Panc1 (cell line): Measurements from ENCODE around the gene GDI1. TPM values are rescaled to one million over a fixed set of nuclear protein-coding genes. Genes with fewer than 3 reads are reported as not detected.

Source experiments
- ATAC-seq: fragments of 200-7000 bp; cut with Tn5 transposase; 2 replicates; pipeline ENCODE4 v1.9.1; 2020; ENCODE audit warnings: mild to moderate bottlenecking, moderate library complexity
- BruUV-seq: library from RNA; stranded (reverse); fragments of 400-500 nt; replicated peaks from 2 replicates; lab custom pipeline; 2021; lab: Mats Ljungman, UMichigan
- CTCF ChIA-PET: fragments of 300-600 bp; sonication (Branson Sonifier 250); formaldehyde crosslinking; loops from one replicate; lab custom pipeline; 2022; ENCODE audit warnings: antibody characterized with exemption; lab: Charles Lee
- POLR2A ChIA-PET: fragments of 300-600 bp; sonication (Branson Sonifier 250); formaldehyde crosslinking; loops from one replicate; lab custom pipeline; 2022; ENCODE audit warnings: antibody characterized with exemption; lab: Charles Lee
- DNase-seq: peaks from one replicate; pipeline ENCODE4 v3.0.0-alpha.2; 2010; ENCODE audit warnings: low read depth, low spot score
- H3K27ac ChIP-seq: 2 replicates; pipeline ENCODE4 v1.5.1; 2011; ENCODE audit warnings: mild to moderate bottlenecking, low read length, inconsistent platforms
- H3K27me3 ChIP-seq: fragments of 200-500 bp; sonication (Bioruptor generic); 2 replicates; pipeline ENCODE4 v1.6.0; 2014; ENCODE audit warnings: low read length, inconsistent platforms; ENCODE audit not compliant: control insufficient read depth, insufficient read depth
- H3K36me3 ChIP-seq: fragments of 200-500 bp; sonication (Bioruptor generic); 2 replicates; pipeline ENCODE4 v1.5.1; 2014; ENCODE audit warnings: inconsistent platforms, mild to moderate bottlenecking, low read length, moderate library complexity; ENCODE audit not compliant: control insufficient read depth, insufficient read depth
- H3K4me1 ChIP-seq: 2 replicates; pipeline ENCODE4 v1.5.1; 2011; ENCODE audit warnings: inconsistent platforms, mild to moderate bottlenecking, low read length, moderate library complexity; ENCODE audit not compliant: control insufficient read depth, insufficient read depth
- H3K4me3 ChIP-seq, 2 experiments: 2 replicates each; pipeline ENCODE4 v1.5.1; 2011 to 2012; ENCODE audit warnings: low read depth in 2 of 2, low read length in 2 of 2, mild to moderate bottlenecking in 2 of 2, inconsistent platforms in 1 of 2, moderate library complexity in 1 of 2
- H3K9me3 ChIP-seq: fragments of 200-500 bp; sonication (Bioruptor generic); 2 replicates; pipeline ENCODE4 v1.5.1; 2014; ENCODE audit warnings: low read depth, mild to moderate bottlenecking, inconsistent platforms, low read length, moderate library complexity; ENCODE audit not compliant: control insufficient read depth, insufficient read depth
- CTCF ChIP-seq: fragments of 450-650 bp; IDR thresholded peaks from 2 replicates; pipeline ENCODE4 v1.5.1; 2017; ENCODE audit warnings: mild to moderate bottlenecking
- POLR2AphosphoS5 ChIP-seq: IDR thresholded peaks from 2 replicates; pipeline ENCODE4 v1.6.1; 2012; ENCODE audit warnings: mild to moderate bottlenecking, low read depth, low read length, moderate library complexity
- REST ChIP-seq, 2 experiments: IDR thresholded peaks; 2 replicates each; pipeline ENCODE4 v1.6.1; 2011 to 2012; ENCODE audit warnings: low read depth in 2 of 2, control low read depth in 1 of 2, low read length in 1 of 2, mild to moderate bottlenecking in 1 of 2, moderate library complexity in 1 of 2; ENCODE audit not compliant: insufficient read depth in 1 of 2
- SIN3A ChIP-seq: IDR thresholded peaks from 2 replicates; pipeline ENCODE4 v1.6.1; 2012; ENCODE audit warnings: low read depth, mild to moderate bottlenecking, low read length, moderate library complexity, borderline replicate concordance; ENCODE audit not compliant: insufficient read depth
- TCF7L2 ChIP-seq: IDR thresholded peaks from 2 replicates; pipeline ENCODE4 v1.6.1; 2011; ENCODE audit warnings: mild to moderate bottlenecking, low read depth, low read length, inconsistent platforms
- in situ Hi-C: cut with HindIII; loops from 2 replicates; pipeline ENCODE4 v1.10.0; 2016; ENCODE audit warnings: low sequenced_read_pairs, low pct_unique_long_range_greater_than_20kb
- intact Hi-C: fragments of 100-400 bp; cut with micrococcal nuclease; formaldehyde crosslinking; loops from one replicate; pipeline ENCODE4 v1.10.0; 2022; ENCODE audit not compliant: unreplicated experiment
- total RNA-seq: library from RNA; stranded (reverse); gene quantifications from one replicate; pipeline ENCODE4 v1.2.1, GENCODE V29; 2021; ENCODE audit not compliant: unreplicated experiment

GDI1 gene
- total RNA-seq, 1 experiment from 2014 or later, result 317 TPM

- no peaks in the 10 kb centered on the region for H3K27me3 ChIP-seq
- BruUV-seq, result no TSS peak
- ATAC-seq (no peak), DNase-seq (no peak)
- H3K4me3 ChIP-seq, result no peak overlapping the region
- H3K36me3 ChIP-seq, result no peaks in the 10 kb centered on the region
- intact Hi-C loops, result no loop called here
- H3K27ac ChIP-seq, result no peak overlapping the region
- no peaks in the 10 kb centered on the region for H3K9me3 ChIP-seq
- TF ChIP-seq TCF7L2 (no peak), SIN3A (no peak), CTCF (no peak), POLR2AphosphoS5 (no peak), REST (IDR thresholded peaks at IDR 0.05; ENCODE audit: insufficient read depth in 1 of 2, low read depth in 2 of 2, low read length in 1 of 2) (no peak)
- peaks cover 23% of the 10 kb centered on the region for H3K4me1 ChIP-seq
- ChIA-PET CTCF (no interaction called here), POLR2A (no interaction called here)
- in situ Hi-C loops, result no loop called here
Measured at GRCh38 chrX:154483325-154483724, 46.4 kb downstream of the GDI1 start.

- Histone ChIP-seq H3K4me3 (no peak overlapping the region), H3K27ac (no peak overlapping the region)
- CTCF ChIA-PET, result no interaction called here
Measured at GRCh38 chrX:154484255-154485149, 47.5 kb downstream of the GDI1 start.

More at GRCh38 chrX:154484255-154485149, 47.5 kb downstream of the GDI1 start:
- ATAC-seq, result no peak
- DNase-seq, result no peak
- TSS peak; percentile 28 for BruUV-seq
- intact Hi-C loops (no loop called here), in situ Hi-C loops (no loop called here)
- H3K4me1 ChIP-seq, result peaks cover 24% of the 10 kb centered on the region
- H3K36me3 ChIP-seq, result no peaks in the 10 kb centered on the region
- H3K9me3 ChIP-seq, result no peaks in the 10 kb centered on the region
- TF ChIP-seq CTCF (no peak), POLR2AphosphoS5 (no peak), TCF7L2 (no peak), SIN3A (no peak), REST (IDR thresholded peaks at IDR 0.05; ENCODE audit: insufficient read depth in 1 of 2, low read depth in 2 of 2, low read length in 1 of 2) (no peak)
- POLR2A ChIA-PET, result no interaction called here
- no peaks in the 10 kb centered on the region for H3K27me3 ChIP-seq
